GM23248 (cell line): ENCODE results near the gene SURF4. TPM values are rescaled to one million over a fixed set of nuclear protein-coding genes. Genes with fewer than 3 reads are reported as not detected.

ENCODE experiments used
- DNase-seq: peaks from one replicate; pipeline ENCODE4 v3.0.0-alpha.2; 2015
- H2AFZ ChIP-seq: fragments of 200-600 bp; sonication (generic); 2 replicates; pipeline ENCODE4 v1.6.1; 2016; ENCODE audit warnings: antibody characterized with exemption
- H3F3A ChIP-seq: fragments of 200-600 bp; sonication (generic); 2 replicates; pipeline ENCODE4 v1.6.1; 2016; ENCODE audit warnings: mild to moderate bottlenecking, antibody characterized with exemption, mixed run types; ENCODE audit not compliant: insufficient read depth
- H3K27ac ChIP-seq: fragments of 200-600 bp; sonication (generic); 2 replicates; pipeline ENCODE4 v1.5.1; 2016; ENCODE audit warnings: mild to moderate bottlenecking
- H3K27me3 ChIP-seq: fragments of 200-600 bp; sonication (generic); replicated peaks from 2 replicates; pipeline ENCODE4 v1.6.1; 2016; ENCODE audit warnings: mild to moderate bottlenecking; ENCODE audit not compliant: insufficient read depth
- H3K36me3 ChIP-seq: fragments of 200-600 bp; sonication (generic); 2 replicates; pipeline ENCODE4 v1.6.1; 2016; ENCODE audit warnings: low read depth, mild to moderate bottlenecking
- H3K4me1 ChIP-seq: fragments of 200-600 bp; sonication (generic); 2 replicates; pipeline ENCODE4 v1.6.1; 2016; ENCODE audit warnings: mild to moderate bottlenecking; ENCODE audit not compliant: insufficient read depth
- H3K4me2 ChIP-seq: fragments of 200-600 bp; sonication (generic); one replicate; pipeline ENCODE4 v1.6.1; 2016; ENCODE audit warnings: mild to moderate bottlenecking; ENCODE audit not compliant: unreplicated experiment
- H3K4me3 ChIP-seq: fragments of 200-600 bp; sonication (generic); 2 replicates; pipeline ENCODE4 v1.5.1; 2016; ENCODE audit warnings: mild to moderate bottlenecking
- H3K79me2 ChIP-seq: fragments of 200-600 bp; sonication (generic); 2 replicates; pipeline ENCODE4 v1.6.1; 2016; ENCODE audit warnings: mild to moderate bottlenecking; ENCODE audit not compliant: insufficient read depth
- H3K9ac ChIP-seq: fragments of 200-600 bp; sonication (generic); 2 replicates; pipeline ENCODE4 v1.6.1; 2016; ENCODE audit warnings: mild to moderate bottlenecking
- H3K9me2 ChIP-seq: fragments of 200-600 bp; sonication (generic); 2 replicates; pipeline ENCODE4 v1.6.1; 2016; ENCODE audit warnings: mixed run types, mild to moderate bottlenecking, moderate library complexity; ENCODE audit not compliant: insufficient read depth
- H3K9me3 ChIP-seq: fragments of 200-600 bp; sonication (generic); one replicate; pipeline ENCODE4 v1.6.1; 2017; ENCODE audit warnings: low read depth
- H4K20me1 ChIP-seq: fragments of 200-600 bp; sonication (generic); 2 replicates; pipeline ENCODE4 v1.6.0; 2016; ENCODE audit not compliant: insufficient read depth
- EZH2 ChIP-seq: fragments of 200-600 bp; sonication (generic); IDR thresholded peaks from 2 replicates; pipeline ENCODE4 v1.6.1; 2018; ENCODE audit warnings: antibody characterized with exemption, mild to moderate bottlenecking; ENCODE audit not compliant: insufficient read depth, poor library complexity, severe bottlenecking
- EZH2phosphoT487 ChIP-seq: fragments of 200-600 bp; sonication (generic); IDR thresholded peaks from 2 replicates; pipeline ENCODE4 v1.6.1; 2018; ENCODE audit warnings: antibody characterized with exemption, moderate library complexity, mild to moderate bottlenecking, low read depth; ENCODE audit not compliant: insufficient read depth
- WGBS, 2 experiments: methylation state at CpG; one replicate each; pipeline ENCODE4 v1.1.6; 2015 to 2017; ENCODE audit warnings: low lambda C conversion rate in 2 of 2, low coverage in 1 of 2; ENCODE audit errors: missing lambda C conversion rate in 2 of 2; 5-methylcytosine and 5-hydroxymethylcytosine counted together
- in situ Hi-C: fragments of 300-500 bp; cut with MboI; formaldehyde crosslinking; loops from 2 replicates; pipeline ENCODE4 v1.15.0; 2020
- polyA plus RNA-seq: library from polyadenylated mRNA; unstranded; fragments of >200 nt; fragmentation: Nextera tagmentation; extraction: Ambion mirVana; gene quantifications from 2 replicates; pipeline ENCODE4 v1.2.1, GENCODE V29; 2016
- total RNA-seq: library from RNA; depleted of rRNA; stranded (reverse); fragments of >200 nt; shearing (Covaris generic); gene quantifications from 2 replicates; pipeline ENCODE4 v1.2.3, GENCODE V29; 2014

SURF4 gene
- total and polyA plus RNA-seq, 2 experiments from 2014 or later, result 406 to 638 TPM

GRCh38 chr9:133415170-133415569 lies 39.3 kb upstream of the SURF4 start:
- Histone ChIP-seq H3K4me3 (no peak overlapping the region), H4K20me1 (no peaks in the 10 kb centered on the region), H3K27ac (no peak overlapping the region), H3K9me3 (no peaks in the 10 kb centered on the region), H3K9ac (no peak overlapping the region), H2AFZ (no peak overlapping the region), H3K9me2 (no peaks in the 10 kb centered on the region), H3K4me1 (peaks cover 8% of the 10 kb centered on the region), H3K4me2 (no peak overlapping the region), H3K79me2 (peaks cover 68% of the 10 kb centered on the region), H3K36me3 (peaks cover 16% of the 10 kb centered on the region), H3K27me3 (no peaks in the 10 kb centered on the region), H3F3A (0 out of 2 replicates have a peak, but pooled peaks cover 2% of the 10 kb centered on the region)
- WGBS, 2 experiments, result 64 to 69% methylated on average over 1 of the region's 1 CpG
- TF ChIP-seq EZH2phosphoT487, result no peak
- TF ChIP-seq EZH2, result no peak
- in situ Hi-C loops, result no loop called here
- DNase-seq, result no peak

GRCh38 chr9:133408042-133408441 lies 32.2 kb upstream of the SURF4 start:
- H3K36me3 ChIP-seq, result peaks cover 20% of the 10 kb centered on the region

GRCh38 chr9:133406480-133407307 lies 30.8 kb upstream of the SURF4 start:
- Histone ChIP-seq H3K79me2 (peaks cover 10% of the 10 kb centered on the region; the same call in 1 of the 2 replicates), H3K4me1 (peaks cover 12% of the 10 kb centered on the region), H2AFZ (no peak overlapping the region), H3F3A (peaks cover 22% of the 10 kb centered on the region), H3K27me3 (no peaks in the 10 kb centered on the region), H3K4me2 (no peak overlapping the region), H3K36me3 (peaks cover 20% of the 10 kb centered on the region), H3K27ac (peak overlapping the region; percentile 53; the same call in 1 of the 2 replicates), H3K9me2 (no peaks in the 10 kb centered on the region), H4K20me1 (no peaks in the 10 kb centered on the region), H3K4me3 (no peak overlapping the region), H3K9me3 (no peaks in the 10 kb centered on the region), H3K9ac (no peak overlapping the region)
- in situ Hi-C loops, result no loop called here
- DNase-seq, result peak; percentile 81
- TF ChIP-seq EZH2phosphoT487 (no peak), EZH2 (no peak)
- 55 to 64% methylated on average over 21 to 24 of the region's 24 CpGs for WGBS, 2 experiments

More at GRCh38 chr9:133408042-133408441, 32.2 kb upstream of the SURF4 start:
- Histone ChIP-seq H2AFZ (no peak overlapping the region), H3K4me3 (no peak overlapping the region), H3K9me2 (no peaks in the 10 kb centered on the region), H3K27ac (no peak overlapping the region), H4K20me1 (no peaks in the 10 kb centered on the region), H3K4me1 (peaks cover 12% of the 10 kb centered on the region), H3K27me3 (no peaks in the 10 kb centered on the region), H3K4me2 (no peak overlapping the region), H3K9ac (no peak overlapping the region), H3F3A (peaks cover 22% of the 10 kb centered on the region), H3K79me2 (peaks cover 22% of the 10 kb centered on the region), H3K9me3 (no peaks in the 10 kb centered on the region)
- in situ Hi-C loops, result no loop called here
- 90 to 92% methylated on average over 1 of the region's 1 CpG for WGBS, 2 experiments
- no peak for DNase-seq
- no peak for TF ChIP-seq EZH2phosphoT487
- no peak for TF ChIP-seq EZH2

- H3K9ac ChIP-seq, result peak overlapping the region; percentile 12; the same call in 1 of the 2 replicates
- H3K79me2 ChIP-seq, result peaks cover under 1% of the 10 kb centered on the region; the same call in 1 of the 2 replicates
- no peak overlapping the region for H3K4me3 ChIP-seq
- H3K9me3 ChIP-seq, result no peaks in the 10 kb centered on the region
- peaks cover 22% of the 10 kb centered on the region for H3F3A ChIP-seq
- no peak for TF ChIP-seq EZH2phosphoT487
- no peak for TF ChIP-seq EZH2
- peaks cover 13% of the 10 kb centered on the region for H3K36me3 ChIP-seq
- peak; percentile 75 for DNase-seq
- no peaks in the 10 kb centered on the region for H3K27me3 ChIP-seq
- H3K4me2 ChIP-seq, result peak overlapping the region; percentile 12
- in situ Hi-C loops, result no loop called here
- H3K4me1 ChIP-seq, result peaks cover 12% of the 10 kb centered on the region
- no peaks in the 10 kb centered on the region for H3K9me2 ChIP-seq
- WGBS, 2 experiments, result 54 to 55% methylated on average over 19 of the region's 19 CpGs
- no peak overlapping the region for H2AFZ ChIP-seq
- H4K20me1 ChIP-seq, result no peaks in the 10 kb centered on the region
- H3K27ac ChIP-seq, result peak overlapping the region; percentile 53
Observed at GRCh38 chr9:133405508-133406438, 29.9 kb upstream of the SURF4 start.
